Measurements from ENCODE around the gene ARHGEF12.

ARHGEF12 gene

DNA sequence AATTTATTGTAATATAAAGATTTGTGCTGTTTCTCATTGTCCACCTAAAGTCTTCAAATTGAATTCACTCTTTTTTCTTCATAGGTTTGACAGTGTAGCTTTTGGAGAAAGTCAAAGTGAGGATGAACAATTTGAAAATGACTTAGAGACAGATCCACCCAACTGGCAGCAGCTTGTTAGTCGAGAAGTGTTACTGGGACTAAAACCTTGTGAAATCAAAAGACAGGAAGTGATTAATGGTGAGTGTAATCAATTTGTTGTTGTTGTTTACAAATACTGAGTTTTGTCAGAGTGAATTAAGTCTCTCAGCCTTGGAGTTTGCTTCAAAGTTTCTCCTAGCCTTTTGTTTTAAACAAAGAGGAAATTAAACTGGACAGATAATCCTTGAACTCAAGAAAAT, 121.8 kb downstream of the ARHGEF12 start:
- H3K36me3 ChIP-seq (ENCODE audit: control insufficient read depth, insufficient read depth, low read length): peaks cover 89% of the 10 kb centered on the region
- peaks cover 9% of the 10 kb centered on the region for H3K4me1 ChIP-seq (ENCODE audit: control insufficient read depth, insufficient read depth, low read length, poor library complexity, severe bottlenecking)
- H3K4me3 ChIP-seq (ENCODE audit: extremely low read depth, insufficient read depth, low read length, poor library complexity, severe bottlenecking): no peak overlapping the region
- no peak overlapping the region for H3K27ac ChIP-seq (ENCODE audit: low read depth, low read length, severe bottlenecking)
- 71 to 90% methylated on average over 1 of the region's 1 CpG for WGBS, 2 experiments (ENCODE audit: insufficient coverage in 2 of 2)
- no peaks in the 10 kb centered on the region for H3K9me3 ChIP-seq (ENCODE audit: control insufficient read depth, low read length)

DNA sequence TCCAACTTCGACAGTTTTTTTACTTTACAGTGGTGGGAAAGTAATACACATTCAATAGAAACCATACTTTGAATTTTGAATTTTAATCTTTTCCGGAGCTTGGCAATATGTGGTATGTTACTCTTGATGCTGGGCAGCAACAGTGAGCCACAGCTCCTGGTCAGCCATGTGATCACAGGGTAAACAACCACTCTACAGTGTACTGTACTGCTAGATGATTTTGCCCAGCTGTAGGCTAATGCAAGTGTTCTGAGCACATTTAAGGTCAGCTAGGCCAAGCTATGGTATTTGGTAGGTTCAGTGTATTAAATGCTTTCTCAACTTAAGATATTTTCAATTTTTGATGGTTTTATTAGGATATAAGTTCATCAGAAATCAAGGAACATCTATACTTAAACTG, 126.6 kb downstream of the ARHGEF12 start:
- WGBS, 2 experiments (ENCODE audit: insufficient coverage in 2 of 2): no CpG with 5 or more reads among the region's 2 CpGs
- Histone ChIP-seq H3K36me3 (ENCODE audit: control insufficient read depth, insufficient read depth, low read length) (peaks cover 93% of the 10 kb centered on the region), H3K4me3 (ENCODE audit: extremely low read depth, insufficient read depth, low read length, poor library complexity, severe bottlenecking) (no peak overlapping the region), H3K9me3 (ENCODE audit: control insufficient read depth, low read length) (no peaks in the 10 kb centered on the region), H3K4me1 (ENCODE audit: control insufficient read depth, insufficient read depth, low read length, poor library complexity, severe bottlenecking) (peaks cover 2% of the 10 kb centered on the region), H3K27ac (ENCODE audit: low read depth, low read length, severe bottlenecking) (no peak overlapping the region)

DNA sequence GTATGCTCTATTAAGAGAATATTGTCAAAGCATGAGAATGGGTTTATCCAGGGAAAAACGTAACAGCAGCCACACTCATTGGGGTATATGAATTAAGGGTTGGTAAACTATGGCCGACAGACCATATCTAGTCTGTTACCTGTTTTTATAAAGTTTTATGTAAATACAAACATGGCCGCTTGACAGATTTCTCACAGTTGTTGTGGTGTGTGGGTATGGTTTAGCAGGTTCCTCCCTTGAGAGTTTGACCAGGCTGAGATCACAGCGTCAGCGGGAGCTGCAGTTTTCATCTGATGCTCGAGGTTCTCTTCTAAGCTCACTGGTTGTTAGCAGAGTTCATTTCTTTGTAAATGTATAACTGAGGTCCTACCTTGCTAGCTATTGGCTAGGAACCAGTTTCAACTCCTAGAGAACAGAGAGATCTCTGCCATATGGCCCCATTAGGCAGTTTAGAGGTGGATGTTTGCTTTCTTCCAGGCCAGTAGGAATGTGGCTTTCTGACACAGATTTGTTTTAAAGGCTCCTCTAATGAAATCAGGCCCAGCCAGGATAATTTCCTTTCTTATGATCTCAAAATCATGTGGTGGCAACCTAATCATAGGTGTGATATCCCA, 129.8 kb downstream of the ARHGEF12 start:
- Histone ChIP-seq H3K27ac (ENCODE audit: low read depth, low read length, severe bottlenecking) (no peak overlapping the region), H3K4me3 (ENCODE audit: extremely low read depth, insufficient read depth, low read length, poor library complexity, severe bottlenecking) (no peak overlapping the region), H3K9me3 (ENCODE audit: control insufficient read depth, low read length) (no peaks in the 10 kb centered on the region), H3K36me3 (ENCODE audit: control insufficient read depth, insufficient read depth, low read length) (peaks cover 90% of the 10 kb centered on the region), H3K4me1 (ENCODE audit: control insufficient read depth, insufficient read depth, low read length, poor library complexity, severe bottlenecking) (no peaks in the 10 kb centered on the region)
- WGBS, 2 experiments (ENCODE audit: insufficient coverage in 2 of 2): 81 to 87% methylated on average over 3 of the region's 6 CpGs

DNA sequence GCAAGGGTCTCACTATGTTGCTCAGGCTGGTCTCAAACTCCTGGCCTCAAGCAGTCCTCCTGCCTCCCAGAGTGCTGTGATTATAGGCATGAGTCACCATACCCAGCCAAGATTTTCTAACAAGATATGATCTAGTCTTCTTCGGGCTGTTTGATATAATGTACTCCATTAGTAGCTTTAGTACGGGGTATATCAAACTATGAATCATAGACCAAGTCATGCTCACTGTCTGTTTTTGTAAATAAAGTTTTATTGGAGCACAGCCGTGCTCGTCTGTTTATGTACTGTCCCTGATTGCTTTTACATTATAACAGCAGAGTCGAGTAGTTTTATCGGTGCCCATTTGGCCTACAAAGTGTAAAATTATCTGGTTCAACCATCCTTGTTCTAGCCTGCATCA, 131.4 kb downstream of the ARHGEF12 start:
- 95% methylated on average over 4 of the region's 6 CpGs for WGBS, 2 experiments (ENCODE audit: insufficient coverage in 2 of 2)
- Histone ChIP-seq H3K4me1 (ENCODE audit: control insufficient read depth, insufficient read depth, low read length, poor library complexity, severe bottlenecking) (no peaks in the 10 kb centered on the region), H3K9me3 (ENCODE audit: control insufficient read depth, low read length) (no peaks in the 10 kb centered on the region), H3K36me3 (ENCODE audit: control insufficient read depth, insufficient read depth, low read length) (peaks cover 85% of the 10 kb centered on the region), H3K27ac (ENCODE audit: low read depth, low read length, severe bottlenecking) (no peak overlapping the region), H3K4me3 (ENCODE audit: extremely low read depth, insufficient read depth, low read length, poor library complexity, severe bottlenecking) (no peak overlapping the region)

- H3K4me3 ChIP-seq (ENCODE audit: extremely low read depth, insufficient read depth, low read length, poor library complexity, severe bottlenecking): no peak overlapping the region
- no peaks in the 10 kb centered on the region for H3K4me1 ChIP-seq (ENCODE audit: control insufficient read depth, insufficient read depth, low read length, poor library complexity, severe bottlenecking)
- H3K9me3 ChIP-seq (ENCODE audit: control insufficient read depth, low read length): no peaks in the 10 kb centered on the region
- peaks cover 82% of the 10 kb centered on the region for H3K36me3 ChIP-seq (ENCODE audit: control insufficient read depth, insufficient read depth, low read length)
- WGBS, 2 experiments (ENCODE audit: insufficient coverage in 2 of 2): no CpG with 5 or more reads among the region's 1 CpG
- no peak overlapping the region for H3K27ac ChIP-seq (ENCODE audit: low read depth, low read length, severe bottlenecking)
Measured at GRCh38 chr11:120471131-120471530, 134.9 kb downstream of the ARHGEF12 start.

DNA sequence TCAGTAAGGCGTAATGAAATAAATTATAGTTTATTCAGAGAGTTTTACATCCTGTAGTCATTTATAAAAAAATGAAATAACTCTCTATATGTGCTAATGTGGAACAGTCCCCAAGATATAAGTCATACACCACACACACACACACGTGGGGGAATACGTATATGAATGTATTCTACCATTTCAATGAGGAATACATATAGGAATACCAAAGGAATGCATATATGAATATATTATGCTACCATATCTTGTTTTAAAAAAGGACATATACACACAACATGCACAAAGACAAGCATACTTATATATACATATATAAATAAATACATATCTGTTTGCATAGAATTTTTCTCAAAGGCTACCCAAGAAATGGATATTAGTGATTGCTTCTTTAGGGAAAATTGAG, 135.8 kb downstream of the ARHGEF12 start:
- no peaks in the 10 kb centered on the region for H3K4me1 ChIP-seq (ENCODE audit: control insufficient read depth, insufficient read depth, low read length, poor library complexity, severe bottlenecking)
- no peak overlapping the region for H3K27ac ChIP-seq (ENCODE audit: low read depth, low read length, severe bottlenecking)
- WGBS, 2 experiments (ENCODE audit: insufficient coverage in 2 of 2): no CpG with 5 or more reads among the region's 3 CpGs
- no peaks in the 10 kb centered on the region for H3K9me3 ChIP-seq (ENCODE audit: control insufficient read depth, low read length)
- peaks cover 81% of the 10 kb centered on the region for H3K36me3 ChIP-seq (ENCODE audit: control insufficient read depth, insufficient read depth, low read length)
- H3K4me3 ChIP-seq (ENCODE audit: extremely low read depth, insufficient read depth, low read length, poor library complexity, severe bottlenecking): no peak overlapping the region

DNA sequence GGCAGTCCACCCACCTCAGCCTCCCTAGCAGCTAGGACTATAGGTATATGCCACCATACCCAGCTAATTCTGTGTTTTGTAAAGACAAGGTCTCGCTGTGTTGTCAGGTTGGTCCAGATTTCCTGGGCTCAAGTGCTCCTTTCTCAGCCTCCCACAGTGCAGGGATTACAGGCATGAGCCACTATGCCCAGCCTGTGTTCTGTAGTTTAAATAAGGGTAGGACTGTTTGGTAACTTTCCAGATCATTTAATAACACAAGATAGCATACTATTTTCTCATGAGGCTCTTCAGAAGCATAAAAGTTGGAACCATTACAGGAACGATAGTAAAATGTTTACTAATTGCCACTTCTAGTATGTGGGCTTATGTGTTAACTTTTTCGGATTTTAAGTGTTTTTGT, 137.3 kb downstream of the ARHGEF12 start:
- H3K36me3 ChIP-seq (ENCODE audit: control insufficient read depth, insufficient read depth, low read length): peaks cover 81% of the 10 kb centered on the region
- no peak overlapping the region for H3K27ac ChIP-seq (ENCODE audit: low read depth, low read length, severe bottlenecking)
- 60 to 100% methylated on average over 1 of the region's 3 CpGs for WGBS, 2 experiments (ENCODE audit: insufficient coverage in 2 of 2)
- H3K9me3 ChIP-seq (ENCODE audit: control insufficient read depth, low read length): no peaks in the 10 kb centered on the region
- no peak overlapping the region for H3K4me3 ChIP-seq (ENCODE audit: extremely low read depth, insufficient read depth, low read length, poor library complexity, severe bottlenecking)
- no peaks in the 10 kb centered on the region for H3K4me1 ChIP-seq (ENCODE audit: control insufficient read depth, insufficient read depth, low read length, poor library complexity, severe bottlenecking)

GRCh38 chr11:120482149-120482548, 145.9 kb downstream of the ARHGEF12 start:
- Histone ChIP-seq H3K4me3 (ENCODE audit: extremely low read depth, insufficient read depth, low read length, poor library complexity, severe bottlenecking) (no peak overlapping the region), H3K27ac (ENCODE audit: low read depth, low read length, severe bottlenecking) (no peak overlapping the region), H3K9me3 (ENCODE audit: control insufficient read depth, low read length) (no peaks in the 10 kb centered on the region), H3K36me3 (ENCODE audit: control insufficient read depth, insufficient read depth, low read length) (peaks cover 80% of the 10 kb centered on the region), H3K4me1 (ENCODE audit: control insufficient read depth, insufficient read depth, low read length, poor library complexity, severe bottlenecking) (no peaks in the 10 kb centered on the region)
- 91 to 92% methylated on average over 3 to 5 of the region's 6 CpGs for WGBS, 2 experiments (ENCODE audit: insufficient coverage in 2 of 2)

DNA sequence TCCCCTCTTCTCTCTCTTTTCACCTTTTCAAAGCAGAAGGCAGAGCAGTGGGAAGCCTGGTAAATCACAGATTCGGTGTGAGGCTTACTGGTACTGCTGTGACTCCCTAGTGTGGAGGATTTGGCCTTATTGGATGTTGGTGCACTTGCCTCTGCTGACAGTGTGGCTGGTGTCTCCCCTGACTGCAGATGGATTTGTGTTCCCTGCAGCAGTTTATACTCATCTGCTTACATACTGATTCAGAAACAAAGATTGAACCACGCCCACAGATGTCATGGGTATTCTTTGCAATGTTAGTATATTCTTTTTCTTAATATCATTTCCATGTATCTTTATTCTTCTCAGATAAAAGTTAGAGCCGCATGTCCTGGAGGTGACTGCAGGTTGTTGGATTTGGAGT, 148.5 kb downstream of the ARHGEF12 start:
- no peaks in the 10 kb centered on the region for H3K4me1 ChIP-seq (ENCODE audit: control insufficient read depth, insufficient read depth, low read length, poor library complexity, severe bottlenecking)
- 86 to 100% methylated on average over 1 to 2 of the region's 3 CpGs for WGBS, 2 experiments (ENCODE audit: insufficient coverage in 2 of 2)
- no peak overlapping the region for H3K4me3 ChIP-seq (ENCODE audit: extremely low read depth, insufficient read depth, low read length, poor library complexity, severe bottlenecking)
- no peak overlapping the region for H3K27ac ChIP-seq (ENCODE audit: low read depth, low read length, severe bottlenecking)
- peaks cover 66% of the 10 kb centered on the region for H3K36me3 ChIP-seq (ENCODE audit: control insufficient read depth, insufficient read depth, low read length)
- no peaks in the 10 kb centered on the region for H3K9me3 ChIP-seq (ENCODE audit: control insufficient read depth, low read length)

- peaks cover 60% of the 10 kb centered on the region for H3K36me3 ChIP-seq (ENCODE audit: control insufficient read depth, insufficient read depth, low read length)
- no peaks in the 10 kb centered on the region for H3K9me3 ChIP-seq (ENCODE audit: control insufficient read depth, low read length)
- 96 to 100% methylated on average over 4 to 5 of the region's 5 CpGs for WGBS, 2 experiments (ENCODE audit: insufficient coverage in 2 of 2)
- H3K4me3 ChIP-seq (ENCODE audit: extremely low read depth, insufficient read depth, low read length, poor library complexity, severe bottlenecking): no peak overlapping the region
- H3K4me1 ChIP-seq (ENCODE audit: control insufficient read depth, insufficient read depth, low read length, poor library complexity, severe bottlenecking): no peaks in the 10 kb centered on the region
- no peak overlapping the region for H3K27ac ChIP-seq (ENCODE audit: low read depth, low read length, severe bottlenecking)
Measured at GRCh38 chr11:120486138-120486537, 149.9 kb downstream of the ARHGEF12 start.

DNA sequence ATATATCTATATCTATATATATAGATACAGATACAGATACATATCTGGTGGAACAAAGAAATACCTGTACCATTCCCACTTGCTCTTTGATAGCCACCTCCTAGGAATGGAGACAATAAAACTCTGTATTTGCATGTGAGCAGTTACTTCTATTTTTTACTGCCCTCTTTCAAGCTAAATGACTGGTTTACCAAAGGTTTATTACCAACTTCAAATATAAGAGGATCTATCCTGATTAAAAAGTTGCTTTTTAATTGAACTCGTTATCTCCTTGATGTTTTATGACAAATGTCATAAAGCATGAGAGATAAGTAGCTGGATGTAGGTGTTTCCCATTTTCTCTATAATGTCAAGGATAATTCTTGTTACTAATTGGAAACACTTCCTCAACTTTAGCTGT, 153.6 kb downstream of the ARHGEF12 start:
- no CpG with 5 or more reads among the region's 1 CpG for WGBS, 2 experiments (ENCODE audit: insufficient coverage in 2 of 2)
- peaks cover 36% of the 10 kb centered on the region for H3K36me3 ChIP-seq (ENCODE audit: control insufficient read depth, insufficient read depth, low read length)
- no peak overlapping the region for H3K4me3 ChIP-seq (ENCODE audit: extremely low read depth, insufficient read depth, low read length, poor library complexity, severe bottlenecking)
- no peak overlapping the region for H3K27ac ChIP-seq (ENCODE audit: low read depth, low read length, severe bottlenecking)
- H3K9me3 ChIP-seq (ENCODE audit: control insufficient read depth, low read length): no peaks in the 10 kb centered on the region
- H3K4me1 ChIP-seq (ENCODE audit: control insufficient read depth, insufficient read depth, low read length, poor library complexity, severe bottlenecking): no peaks in the 10 kb centered on the region
